A673 (cell line): ENCODE results near the gene TSSC4. TPM values are rescaled to one million over a fixed set of nuclear protein-coding genes. Genes with fewer than 3 reads are reported as not detected.

ENCODE experiments used
- BruUV-seq: library from RNA; stranded (reverse); fragments of 400-500 nt; replicated peaks from 2 replicates; lab custom pipeline; 2021; lab: Mats Ljungman, UMichigan
- CTCF ChIA-PET: fragments of 300-600 bp; sonication (Branson Sonifier 250); formaldehyde crosslinking; loops from one replicate; lab custom pipeline; 2022; ENCODE audit warnings: antibody characterized with exemption; lab: Charles Lee
- POLR2A ChIA-PET: fragments of 300-600 bp; sonication (Branson Sonifier 250); formaldehyde crosslinking; loops from one replicate; lab custom pipeline; 2022; ENCODE audit warnings: antibody characterized with exemption; ENCODE audit not compliant: low non-redundant PET; lab: Charles Lee
- DNase-seq: peaks from one replicate; pipeline ENCODE4 v3.0.0-alpha.2; 2015; ENCODE audit warnings: low spot score
- H3K27ac ChIP-seq: fragments of 200-600 bp; sonication (generic); 2 replicates; pipeline ENCODE4 v1.5.1; 2016; ENCODE audit warnings: mixed run types, low read depth, mild to moderate bottlenecking, mixed read lengths, antibody characterized with exemption, low read length; ENCODE audit not compliant: poor library complexity, severe bottlenecking
- H3K27me3 ChIP-seq: fragments of 200-600 bp; sonication (generic); replicated peaks from 2 replicates; pipeline ENCODE4 v1.6.1; 2017; ENCODE audit warnings: mixed run types, low read depth, mild to moderate bottlenecking, mixed read lengths, antibody characterized with exemption, low read length; ENCODE audit not compliant: insufficient read depth, poor library complexity
- H3K36me3 ChIP-seq: fragments of 200-600 bp; sonication (generic); 2 replicates; pipeline ENCODE4 v1.6.1; 2016; ENCODE audit warnings: mixed run types, mild to moderate bottlenecking, mixed read lengths, antibody characterized with exemption, low read length; ENCODE audit not compliant: insufficient read depth, poor library complexity, severe bottlenecking
- H3K4me1 ChIP-seq: fragments of 200-600 bp; sonication (generic); 2 replicates; pipeline ENCODE4 v1.6.1; 2017; ENCODE audit warnings: mixed run types, mild to moderate bottlenecking, mixed read lengths, antibody characterized with exemption, low read length; ENCODE audit not compliant: insufficient read depth, poor library complexity, severe bottlenecking
- H3K4me3 ChIP-seq: fragments of 200-600 bp; sonication (generic); 2 replicates; pipeline ENCODE4 v1.5.1; 2016; ENCODE audit warnings: low read depth, mixed run types, mild to moderate bottlenecking, mixed read lengths, low read length; ENCODE audit not compliant: poor library complexity, severe bottlenecking
- H3K9me3 ChIP-seq: fragments of 200-600 bp; sonication (generic); 2 replicates; pipeline ENCODE4 v1.6.1; 2016; ENCODE audit warnings: mixed run types, low read depth, mild to moderate bottlenecking, mixed read lengths, antibody characterized with exemption, low read length; ENCODE audit not compliant: poor library complexity, severe bottlenecking
- CTCF ChIP-seq: fragments of 300-800, 200-600 bp; sonication (generic); conservative IDR thresholded peaks from 2 replicates; pipeline ENCODE4 v1.5.1; 2017; ENCODE audit warnings: low read depth, mild to moderate bottlenecking, antibody characterized with exemption, low read length, moderate library complexity, mixed read lengths
- EZH2 ChIP-seq: fragments of 200-600 bp; sonication (generic); IDR thresholded peaks from 2 replicates; pipeline ENCODE4 v1.6.1; 2017; ENCODE audit warnings: borderline replicate concordance, low read depth, mild to moderate bottlenecking, mixed read lengths, antibody characterized with exemption, low read length; ENCODE audit not compliant: poor library complexity, severe bottlenecking
- intact Hi-C: fragments of 100-400 bp; cut with micrococcal nuclease; formaldehyde crosslinking; loops from one replicate; pipeline ENCODE4 v1.10.0; 2022; ENCODE audit not compliant: unreplicated experiment
- total RNA-seq: library from RNA; stranded (reverse); gene quantifications from 2 replicates; pipeline ENCODE4 v1.2.3, GENCODE V29; 2021

Gene TSSC4
- total RNA-seq, 1 experiment from 2014 or later: 46.8 TPM

- no TSS peak for BruUV-seq
- POLR2A ChIA-PET: no interaction called here
- H3K9me3 ChIP-seq: no peaks in the 10 kb centered on the region
- no peaks in the 10 kb centered on the region for H3K27me3 ChIP-seq
- no peak for DNase-seq
- no peaks in the 10 kb centered on the region for H3K36me3 ChIP-seq
- CTCF ChIA-PET: no interaction called here
- intact Hi-C loops: no loop called here
- TF ChIP-seq CTCF (no peak), EZH2 (no peak)
- H3K4me1 ChIP-seq: no peaks in the 10 kb centered on the region
- no peak overlapping the region for H3K4me3 ChIP-seq
- H3K27ac ChIP-seq: no peak overlapping the region
Observed at GRCh38 chr11:2417856-2418692, 17.5 kb downstream of the TSSC4 start.

GRCh38 chr11:2418693-2419360 is 18.3 kb downstream of the TSSC4 start:
- intact Hi-C loops: loop anchor here (1.0 kb wide), 1 partner anchor 253 kb away; no protein-coding TSS in a partner anchor
- no TSS peak for BruUV-seq
- TF ChIP-seq EZH2 (no peak), CTCF (no peak)
- Histone ChIP-seq H3K27me3 (no peaks in the 10 kb centered on the region), H3K4me3 (no peak overlapping the region), H3K36me3 (no peaks in the 10 kb centered on the region), H3K27ac (no peak overlapping the region), H3K9me3 (no peaks in the 10 kb centered on the region), H3K4me1 (no peaks in the 10 kb centered on the region)
- ChIA-PET POLR2A (no interaction called here), CTCF (interaction anchor here (0.9 to 2.6 kb wide), 4 partner anchors 113 to 249 kb away, joined by 3 to 74 read pairs (median 3); no protein-coding TSS in a partner anchor)
- DNase-seq: no peak

- ChIA-PET POLR2A (no interaction called here), CTCF (interaction anchor here (0.9 to 2.6 kb wide), 8 partner anchors 9 to 250 kb away, joined by 3 to 74 read pairs (median 3); partner anchors contain the start of gene TSSC4)
- no peaks in the 10 kb centered on the region for H3K27me3 ChIP-seq
- no peak overlapping the region for H3K4me3 ChIP-seq
- H3K27ac ChIP-seq: no peak overlapping the region
- H3K36me3 ChIP-seq: no peaks in the 10 kb centered on the region
- H3K4me1 ChIP-seq: no peaks in the 10 kb centered on the region
- DNase-seq: peak; percentile 64
- intact Hi-C loops: loop anchor here (1.0 to 2.0 kb wide), 3 partner anchors 115 to 254 kb away; no protein-coding TSS in a partner anchor
- TF ChIP-seq EZH2 (no peak), CTCF (peak; percentile 77)
- no TSS peak for BruUV-seq
- no peaks in the 10 kb centered on the region for H3K9me3 ChIP-seq
Observed at GRCh38 chr11:2419638-2420501, 19.3 kb downstream of the TSSC4 start.
